GM12892 (cell line): ENCODE data around the gene TUB.

ENCODE experiments used
- POLR2A ChIP-seq: IDR thresholded peaks from 2 replicates; pipeline ENCODE4 v1.6.1; 2011; ENCODE audit warnings: low read depth, low read length, control low read depth
- POLR2AphosphoS5 ChIP-seq: IDR thresholded peaks from 2 replicates; pipeline ENCODE4 v1.6.1; 2011; ENCODE audit warnings: low read depth, low read length, control low read depth

- TF ChIP-seq POLR2A (no peak), POLR2AphosphoS5 (no peak)
Observed at GRCh38 chr11:8105666-8106065, 24.7 kb downstream of the TUB start.
